ENCODE measurements around the gene VAV2.

The VAV2 gene

GRCh38 chr9:133792721-133793470 is 199.2 kb downstream of the VAV2 start:
- H3K9me3 Mint-ChIP-seq = no peaks in the 10 kb centered on the region
- peak overlapping the region; percentile 50 for H3K27ac Mint-ChIP-seq
- no peak overlapping the region for H3K4me3 Mint-ChIP-seq
- DNase-seq (ENCODE audit: low spot score in 2 of 2) (peak; percentile 55 to 77), ATAC-seq (peak; percentile 66)
- H3K36me3 Mint-ChIP-seq = no peaks in the 10 kb centered on the region
- peaks cover 7% of the 10 kb centered on the region for H3K4me1 Mint-ChIP-seq

GRCh38 chr9:133791735-133792649 is 200.1 kb downstream of the VAV2 start:
- ATAC-seq (peak; percentile 6), DNase-seq (ENCODE audit: low spot score in 2 of 2) (no peak)
- Mint-ChIP-seq H3K4me3 (no peak overlapping the region), H3K9me3 (no peaks in the 10 kb centered on the region), H3K27ac (no peak overlapping the region), H3K4me1 (peaks cover 7% of the 10 kb centered on the region), H3K36me3 (no peaks in the 10 kb centered on the region)

- no peak overlapping the region for H3K27ac Mint-ChIP-seq
- H3K4me3 Mint-ChIP-seq = no peak overlapping the region
- DNase-seq (ENCODE audit: low spot score in 2 of 2) (no peak), ATAC-seq (no peak)
- H3K36me3 Mint-ChIP-seq = no peaks in the 10 kb centered on the region
- H3K4me1 Mint-ChIP-seq = peaks cover 7% of the 10 kb centered on the region
- no peaks in the 10 kb centered on the region for H3K9me3 Mint-ChIP-seq
Measured at GRCh38 chr9:133791069-133791468, 201.1 kb downstream of the VAV2 start.

- ATAC-seq (no peak), DNase-seq (ENCODE audit: low spot score in 2 of 2) (no peak)
- Mint-ChIP-seq H3K4me1 (peaks cover 7% of the 10 kb centered on the region), H3K27ac (no peak overlapping the region), H3K36me3 (no peaks in the 10 kb centered on the region), H3K4me3 (no peak overlapping the region), H3K9me3 (no peaks in the 10 kb centered on the region)
Measured at GRCh38 chr9:133789778-133790177, 202.3 kb downstream of the VAV2 start.

GRCh38 chr9:133788819-133789717 is 203.1 kb downstream of the VAV2 start:
- ATAC-seq (no peak), DNase-seq (ENCODE audit: low spot score in 2 of 2) (no peak)
- no peak overlapping the region for H3K4me3 Mint-ChIP-seq
- no peaks in the 10 kb centered on the region for H3K36me3 Mint-ChIP-seq
- H3K9me3 Mint-ChIP-seq = no peaks in the 10 kb centered on the region
- peaks cover 7% of the 10 kb centered on the region for H3K4me1 Mint-ChIP-seq
- peak overlapping the region; percentile 29 for H3K27ac Mint-ChIP-seq

- Mint-ChIP-seq H3K36me3 (no peaks in the 10 kb centered on the region), H3K4me3 (no peak overlapping the region), H3K27ac (peak overlapping the region; percentile 29), H3K9me3 (no peaks in the 10 kb centered on the region), H3K4me1 (peaks cover 7% of the 10 kb centered on the region)
- ATAC-seq (no peak), DNase-seq (ENCODE audit: low spot score in 2 of 2) (no peak)
Measured at GRCh38 chr9:133788045-133788818, 203.9 kb downstream of the VAV2 start.

- H3K4me1 Mint-ChIP-seq = peaks cover 7% of the 10 kb centered on the region
- no peaks in the 10 kb centered on the region for H3K36me3 Mint-ChIP-seq
- DNase-seq (ENCODE audit: low spot score in 2 of 2) = no peak
- no peak overlapping the region for H3K4me3 Mint-ChIP-seq
- no peaks in the 10 kb centered on the region for H3K9me3 Mint-ChIP-seq
- no peak overlapping the region for H3K27ac Mint-ChIP-seq
- peak; percentile 50 for ATAC-seq
Measured at GRCh38 chr9:133787754-133788025, 204.4 kb downstream of the VAV2 start.

- no peaks in the 10 kb centered on the region for H3K9me3 Mint-ChIP-seq
- no peak overlapping the region for H3K27ac Mint-ChIP-seq
- no peaks in the 10 kb centered on the region for H3K36me3 Mint-ChIP-seq
- H3K4me1 Mint-ChIP-seq = peaks cover 3% of the 10 kb centered on the region
- no peak for DNase-seq (ENCODE audit: low spot score in 2 of 2)
- ATAC-seq = no peak
- H3K4me3 Mint-ChIP-seq = no peak overlapping the region
Measured at GRCh38 chr9:133786907-133787753, 205.0 kb downstream of the VAV2 start.

- Mint-ChIP-seq H3K9me3 (no peaks in the 10 kb centered on the region), H3K27ac (no peak overlapping the region), H3K4me3 (no peak overlapping the region), H3K4me1 (no peaks in the 10 kb centered on the region), H3K36me3 (no peaks in the 10 kb centered on the region)
- ATAC-seq (no peak), DNase-seq (ENCODE audit: low spot score in 2 of 2) (no peak)
Measured at GRCh38 chr9:133786371-133786753, 205.8 kb downstream of the VAV2 start.

- Mint-ChIP-seq H3K27ac (no peak overlapping the region), H3K36me3 (no peaks in the 10 kb centered on the region), H3K4me3 (no peak overlapping the region), H3K9me3 (no peaks in the 10 kb centered on the region), H3K4me1 (no peaks in the 10 kb centered on the region)
- ATAC-seq (no peak), DNase-seq (ENCODE audit: low spot score in 2 of 2) (no peak)
Measured at GRCh38 chr9:133785753-133786370, 206.3 kb downstream of the VAV2 start.

GRCh38 chr9:133784731-133785561 is 207.2 kb downstream of the VAV2 start:
- no peak overlapping the region for H3K4me3 Mint-ChIP-seq
- DNase-seq (ENCODE audit: low spot score in 2 of 2) (no peak), ATAC-seq (no peak)
- no peaks in the 10 kb centered on the region for H3K36me3 Mint-ChIP-seq
- H3K9me3 Mint-ChIP-seq = no peaks in the 10 kb centered on the region
- H3K27ac Mint-ChIP-seq = no peak overlapping the region
- H3K4me1 Mint-ChIP-seq = no peaks in the 10 kb centered on the region

GRCh38 chr9:133783331-133783731 is 208.8 kb downstream of the VAV2 start:
- ATAC-seq (no peak), DNase-seq (ENCODE audit: low spot score in 2 of 2) (no peak)
- H3K4me1 Mint-ChIP-seq = no peaks in the 10 kb centered on the region
- H3K36me3 Mint-ChIP-seq = no peaks in the 10 kb centered on the region
- no peaks in the 10 kb centered on the region for H3K9me3 Mint-ChIP-seq
- H3K27ac Mint-ChIP-seq = no peak overlapping the region
- no peak overlapping the region for H3K4me3 Mint-ChIP-seq
